SK-N-SH (cell line): ENCODE measurements around the gene CCSER1.

Experiments
- ELF1 ChIP-seq: IDR thresholded peaks from 2 replicates; pipeline ENCODE4 v1.4.0; 2012
- NRF1 ChIP-seq: IDR thresholded peaks from 2 replicates; pipeline ENCODE4 v1.6.1; 2012; ENCODE audit warnings: low read depth, mild to moderate bottlenecking, low read length
- REST ChIP-seq: IDR thresholded peaks from 2 replicates; pipeline ENCODE4 v1.6.1; 2012; ENCODE audit warnings: mild to moderate bottlenecking, low read depth, low read length, moderate library complexity
- RFX5 ChIP-seq: IDR thresholded peaks from 2 replicates; pipeline ENCODE4 v1.6.1; 2012; ENCODE audit warnings: mild to moderate bottlenecking, improper control_type of control experiment, low read length
- SIN3A ChIP-seq: IDR thresholded peaks from 2 replicates; pipeline ENCODE4 v1.6.1; 2012; ENCODE audit warnings: low read depth, mild to moderate bottlenecking, low read length, moderate library complexity, borderline replicate concordance
- USF1 ChIP-seq: IDR thresholded peaks from 2 replicates; pipeline ENCODE4 v1.4.0; 2012; ENCODE audit warnings: low read depth, borderline replicate concordance
- YY1 ChIP-seq: IDR thresholded peaks from 2 replicates; pipeline ENCODE4 v1.4.0; 2012; ENCODE audit warnings: low read depth, mild to moderate bottlenecking
- TF ChIP-seq, protein P1 (sequence below): fragments of 200-600 bp; sonication (generic); IDR thresholded peaks from 2 replicates; pipeline ENCODE4 v1.6.1; 2017; ENCODE audit warnings: antibody characterized with exemption, mild to moderate bottlenecking, moderate library complexity

DNA sequence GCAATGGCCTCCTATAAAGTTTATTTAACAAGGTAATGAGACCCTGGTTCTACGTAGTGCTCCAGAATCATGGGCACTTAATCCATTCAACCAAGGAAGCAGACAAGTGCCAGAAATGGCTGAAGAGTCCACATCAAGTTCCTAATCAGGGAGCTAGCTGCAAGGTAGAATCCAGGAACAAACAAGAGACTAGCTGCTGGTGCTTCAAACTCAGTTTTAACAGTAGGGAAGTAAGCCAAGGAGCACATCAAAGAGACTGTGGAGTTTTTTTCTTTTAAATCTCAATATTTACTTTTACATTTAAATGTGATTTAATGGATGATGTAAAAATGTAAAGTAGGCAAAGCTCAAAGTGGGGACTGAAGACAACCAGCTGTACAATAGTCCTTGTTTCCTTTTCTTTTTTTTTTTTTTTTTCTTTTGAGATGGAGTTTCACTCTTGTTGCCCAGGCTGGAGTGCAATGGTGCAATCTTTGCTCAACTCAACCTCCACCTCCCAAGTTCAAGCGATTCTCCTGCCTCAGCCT, 630.4 kb downstream of the CCSER1 start:
- TF ChIP-seq, protein P1, sequence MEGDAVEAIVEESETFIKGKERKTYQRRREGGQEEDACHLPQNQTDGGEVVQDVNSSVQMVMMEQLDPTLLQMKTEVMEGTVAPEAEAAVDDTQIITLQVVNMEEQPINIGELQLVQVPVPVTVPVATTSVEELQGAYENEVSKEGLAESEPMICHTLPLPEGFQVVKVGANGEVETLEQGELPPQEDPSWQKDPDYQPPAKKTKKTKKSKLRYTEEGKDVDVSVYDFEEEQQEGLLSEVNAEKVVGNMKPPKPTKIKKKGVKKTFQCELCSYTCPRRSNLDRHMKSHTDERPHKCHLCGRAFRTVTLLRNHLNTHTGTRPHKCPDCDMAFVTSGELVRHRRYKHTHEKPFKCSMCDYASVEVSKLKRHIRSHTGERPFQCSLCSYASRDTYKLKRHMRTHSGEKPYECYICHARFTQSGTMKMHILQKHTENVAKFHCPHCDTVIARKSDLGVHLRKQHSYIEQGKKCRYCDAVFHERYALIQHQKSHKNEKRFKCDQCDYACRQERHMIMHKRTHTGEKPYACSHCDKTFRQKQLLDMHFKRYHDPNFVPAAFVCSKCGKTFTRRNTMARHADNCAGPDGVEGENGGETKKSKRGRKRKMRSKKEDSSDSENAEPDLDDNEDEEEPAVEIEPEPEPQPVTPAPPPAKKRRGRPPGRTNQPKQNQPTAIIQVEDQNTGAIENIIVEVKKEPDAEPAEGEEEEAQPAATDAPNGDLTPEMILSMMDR, result no peak
- no peak for TF ChIP-seq RFX5
- TF ChIP-seq YY1, result no peak
- TF ChIP-seq REST, result no peak
- no peak for TF ChIP-seq SIN3A
- no peak for TF ChIP-seq USF1
- no peak for TF ChIP-seq NRF1
- TF ChIP-seq ELF1, result no peak
